ENCODE measurements around the gene MKKS. TPM values are rescaled to one million over a fixed set of nuclear protein-coding genes. Genes with fewer than 3 reads are reported as not detected.
A peak's percentile ranks its signal among the peaks of the same experiment; 100 is the strongest.
"Not testable (repeated sequence)": the region's sequence is repeated elsewhere in the genome, so short reads cannot be mapped to it uniquely, and the experiment has no call there.

The MKKS gene
- polyA plus RNA-seq, 6 donors from 2014 or later = 8.9 to 27.3 (median 19.7) TPM

- no peak overlapping the region for H3K27ac Mint-ChIP-seq
- no peak for DNase-seq
- peaks cover 3 to 16% (median 5%) of the 10 kb centered on the region in 3 donors for H3K4me1 Mint-ChIP-seq
Measured at GRCh38 chr20:10423735-10424134, 10.3 kb downstream of the MKKS start.

DNA sequence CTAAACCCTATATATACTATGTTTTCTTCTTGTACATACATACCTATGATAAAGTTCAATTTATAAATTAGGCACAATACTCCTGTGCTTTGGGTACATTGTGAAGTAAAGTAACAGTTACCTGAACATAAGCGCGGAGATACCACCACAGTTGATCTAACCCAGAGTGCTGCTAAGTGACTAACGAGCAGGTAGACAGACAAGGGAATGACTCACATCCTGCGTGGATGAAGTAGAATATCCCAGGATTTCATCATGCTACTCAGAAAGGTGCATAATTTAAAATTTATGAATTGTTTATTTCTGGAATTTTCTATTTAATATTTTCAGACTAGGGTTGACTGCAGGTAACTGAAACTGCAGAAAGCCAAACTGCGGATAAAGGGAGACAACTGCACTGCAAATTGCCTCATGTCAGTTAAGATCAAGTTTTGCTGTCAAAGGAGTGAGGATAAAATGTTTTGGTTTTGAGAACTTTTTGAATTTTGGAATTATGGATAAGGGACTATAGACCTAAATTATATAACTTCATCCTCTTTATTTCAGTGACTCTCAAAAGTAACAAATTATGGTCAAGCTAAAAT, 14.4 kb downstream of the MKKS start:
- Mint-ChIP-seq H3K27ac (no peak overlapping the region), H3K4me3 (no peak overlapping the region), H3K27me3 (no peaks in the 10 kb centered on the region), H3K36me3 (peaks cover 0 to 10% of the 10 kb centered on the region in 2 donors), H3K9me3 (no peaks in the 10 kb centered on the region), H3K4me1 (peaks cover 13 to 19% (median 16%) of the 10 kb centered on the region in 3 donors)
- ATAC-seq (ENCODE audit: low read depth in 2 of 2) (no peak), DNase-seq (no peak)

More at GRCh38 chr20:10423735-10424134, 10.3 kb downstream of the MKKS start:
- Mint-ChIP-seq H3K9me3 (no peaks in the 10 kb centered on the region), H3K36me3 (peaks cover 0 to 5% of the 10 kb centered on the region in 2 donors), H3K27me3 (no peaks in the 10 kb centered on the region), H3K4me3 (no peak overlapping the region)
- ATAC-seq (ENCODE audit: low read depth in 2 of 2) = no peak

- Mint-ChIP-seq H3K4me1 (peaks cover 9 to 14% (median 13%) of the 10 kb centered on the region in 3 donors), H3K27ac (peak overlapping the region in 3 of 6 donors; percentile 2 to 34 (median 24)), H3K4me3 (peak overlapping the region in 1 of 8 donors; percentile 29)
- H3K36me3 Mint-ChIP-seq; H3K27me3 Mint-ChIP-seq; ATAC-seq (ENCODE audit: low read depth in 2 of 2); H3K9me3 Mint-ChIP-seq; DNase-seq: not testable (repeated sequence)
Measured at GRCh38 chr20:10417218-10417617, 16.8 kb downstream of the MKKS start.

DNA sequence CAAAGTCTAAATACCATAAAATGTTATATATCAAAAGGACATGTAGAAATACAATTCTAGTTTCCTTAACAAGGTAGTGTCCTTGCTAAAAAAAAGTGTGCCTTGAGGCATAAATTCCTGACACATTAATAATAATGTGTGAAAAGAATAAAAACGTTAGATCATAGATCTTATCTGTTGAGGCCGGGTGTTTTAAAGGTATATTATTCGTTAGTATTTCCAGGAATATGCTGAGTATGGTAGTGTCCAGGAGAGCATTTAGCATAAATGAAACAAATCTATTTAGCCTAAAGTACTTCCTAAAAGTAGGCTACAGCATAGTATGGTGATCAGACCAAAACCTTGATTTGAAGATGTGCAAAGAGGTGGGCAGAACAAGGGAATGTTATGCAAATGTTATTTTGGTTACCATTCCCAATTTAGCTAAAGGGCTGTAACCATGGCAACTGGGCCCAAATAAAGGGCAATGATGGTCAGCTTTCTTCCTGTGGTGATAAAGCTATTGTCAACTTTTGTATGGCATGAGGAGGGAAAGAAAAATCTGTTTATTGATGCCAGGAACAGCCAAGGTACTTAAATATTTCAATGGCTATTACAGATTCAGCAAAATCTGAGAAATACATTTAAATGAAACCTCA, 18.9 kb downstream of the MKKS start:
- H3K27ac Mint-ChIP-seq = peak overlapping the region in 1 of 6 donors; percentile 31
- no peaks in the 10 kb centered on the region for H3K9me3 Mint-ChIP-seq
- no peak overlapping the region for H3K4me3 Mint-ChIP-seq
- no peak for DNase-seq
- H3K27me3 Mint-ChIP-seq = no peaks in the 10 kb centered on the region
- H3K4me1 Mint-ChIP-seq = peaks cover 9 to 14% (median 13%) of the 10 kb centered on the region in 3 donors
- no peak for ATAC-seq (ENCODE audit: low read depth in 2 of 2)
- H3K36me3 Mint-ChIP-seq = peaks cover 0 to 5% of the 10 kb centered on the region in 2 donors

DNA sequence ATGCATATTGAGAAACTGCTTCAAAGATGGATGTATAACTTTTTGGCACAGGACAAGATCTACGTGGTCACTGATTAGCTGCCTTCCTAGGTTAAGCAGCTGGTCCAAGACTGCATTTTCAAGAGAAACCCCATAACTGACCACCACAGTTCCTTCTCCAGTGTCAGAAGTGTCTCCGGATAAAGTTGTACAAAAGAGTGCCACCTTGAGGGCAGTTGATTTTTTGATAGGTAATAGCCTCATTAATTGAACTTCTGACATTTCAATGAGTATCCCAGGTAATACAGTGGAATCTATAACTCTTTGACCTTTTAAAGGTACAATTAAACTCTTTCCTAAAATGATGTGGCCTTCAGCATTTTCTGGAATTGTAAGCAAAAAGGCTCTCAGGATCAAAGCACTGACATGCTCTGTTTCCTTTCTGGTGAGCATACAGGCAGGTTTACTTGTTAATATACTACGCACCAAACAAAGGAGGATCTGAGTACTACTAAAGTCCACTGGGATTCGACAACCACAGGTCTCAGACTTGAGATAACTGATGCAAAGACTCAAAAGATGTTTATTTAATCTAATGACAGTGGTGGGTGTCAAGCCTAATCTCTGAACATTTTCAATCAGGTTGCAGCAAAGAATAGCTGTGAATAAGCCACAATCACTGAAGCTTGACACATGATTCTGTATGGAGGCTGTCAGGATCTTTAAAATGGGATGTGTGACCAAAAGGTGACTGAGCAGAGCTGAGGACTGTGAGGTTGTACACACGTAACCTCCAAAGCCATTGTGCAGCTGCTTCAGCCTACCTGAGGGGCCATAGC, 21.2 kb downstream of the MKKS start:
- H3K27me3 Mint-ChIP-seq = no peaks in the 10 kb centered on the region
- peak overlapping the region in 1 of 8 donors; percentile 5 for H3K4me3 Mint-ChIP-seq
- no peaks in the 10 kb centered on the region for H3K9me3 Mint-ChIP-seq
- H3K27ac Mint-ChIP-seq = peak overlapping the region in 3 of 6 donors; percentile 26 to 76 (median 39)
- ATAC-seq (ENCODE audit: low read depth in 2 of 2) (no peak), DNase-seq (no peak)
- H3K36me3 Mint-ChIP-seq = peaks cover 0 to 4% of the 10 kb centered on the region in 2 donors
- H3K4me1 Mint-ChIP-seq = peaks cover 5 to 12% (median 6%) of the 10 kb centered on the region in 3 donors

DNA sequence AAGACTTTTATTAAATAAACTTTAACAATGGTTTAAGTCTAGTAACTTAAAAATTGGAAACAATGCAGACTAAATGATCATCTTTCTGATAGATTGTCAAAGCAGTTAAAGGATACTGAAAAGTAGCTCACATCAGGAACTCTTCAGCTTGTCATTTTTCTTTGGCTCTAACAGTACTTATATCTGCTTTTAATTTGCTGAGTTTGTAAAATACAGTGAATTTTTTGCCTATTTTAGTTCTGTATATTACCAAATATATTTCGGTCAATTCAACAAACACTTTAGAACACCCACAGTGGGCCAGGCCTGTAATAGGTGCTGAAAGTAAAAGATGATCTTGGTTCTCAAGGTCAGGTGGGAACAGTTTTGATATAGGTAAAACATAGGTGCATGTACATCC, 22.3 kb downstream of the MKKS start:
- DNase-seq (no peak), ATAC-seq (ENCODE audit: low read depth in 2 of 2) (no peak)
- peaks cover 0 to 8% (median 0%) of the 10 kb centered on the region in 3 donors for H3K4me1 Mint-ChIP-seq
- peaks cover 0 to 6% of the 10 kb centered on the region in 2 donors for H3K36me3 Mint-ChIP-seq
- H3K27ac Mint-ChIP-seq = no peak overlapping the region
- H3K9me3 Mint-ChIP-seq = no peaks in the 10 kb centered on the region
- no peak overlapping the region for H3K4me3 Mint-ChIP-seq
- H3K27me3 Mint-ChIP-seq = no peaks in the 10 kb centered on the region

- H3K27ac Mint-ChIP-seq = no peak overlapping the region
- H3K9me3 Mint-ChIP-seq = no peaks in the 10 kb centered on the region
- peaks cover 4 to 8% (median 6%) of the 10 kb centered on the region in 3 donors for H3K4me1 Mint-ChIP-seq
- no peaks in the 10 kb centered on the region for H3K27me3 Mint-ChIP-seq
- peaks cover 0 to 21% of the 10 kb centered on the region in 2 donors for H3K36me3 Mint-ChIP-seq
- no peak for ATAC-seq (ENCODE audit: low read depth in 2 of 2)
- H3K4me3 Mint-ChIP-seq = no peak overlapping the region
- DNase-seq = no peak
Measured at GRCh38 chr20:10408108-10408813, 25.8 kb downstream of the MKKS start.

DNA sequence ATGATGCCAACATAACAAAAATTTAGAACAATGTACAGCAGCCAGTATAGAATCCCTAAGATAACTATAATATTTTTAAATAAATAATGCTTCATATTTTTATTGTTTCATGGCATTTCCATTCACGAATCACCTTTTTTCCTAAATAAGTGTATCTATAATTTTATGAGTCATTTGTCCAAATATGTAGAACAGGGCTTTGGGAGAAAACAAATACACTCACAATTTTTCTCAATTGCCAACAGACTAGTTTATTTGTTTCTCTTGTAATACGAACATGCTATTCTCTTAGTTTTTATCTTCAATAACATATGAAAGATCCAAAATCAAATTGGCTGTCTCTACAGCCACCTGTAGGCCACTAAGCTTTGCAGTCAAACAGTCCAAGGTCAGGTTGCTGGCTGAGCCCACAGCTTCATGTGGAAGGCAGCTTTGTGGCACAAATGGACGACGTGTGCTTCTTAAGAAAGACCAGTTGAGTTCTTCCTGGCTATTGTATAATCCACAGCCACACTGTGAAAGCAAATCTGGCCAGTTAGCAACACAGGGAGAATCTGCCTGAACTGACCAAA, 29.0 kb downstream of the MKKS start:
- ATAC-seq (ENCODE audit: low read depth in 2 of 2) (no peak), DNase-seq (no peak)
- Mint-ChIP-seq H3K27ac (no peak overlapping the region), H3K9me3 (no peaks in the 10 kb centered on the region), H3K27me3 (no peaks in the 10 kb centered on the region), H3K36me3 (peaks cover 0 to 21% of the 10 kb centered on the region in 2 donors), H3K4me1 (peaks cover 4 to 8% (median 6%) of the 10 kb centered on the region in 3 donors), H3K4me3 (no peak overlapping the region)

DNA sequence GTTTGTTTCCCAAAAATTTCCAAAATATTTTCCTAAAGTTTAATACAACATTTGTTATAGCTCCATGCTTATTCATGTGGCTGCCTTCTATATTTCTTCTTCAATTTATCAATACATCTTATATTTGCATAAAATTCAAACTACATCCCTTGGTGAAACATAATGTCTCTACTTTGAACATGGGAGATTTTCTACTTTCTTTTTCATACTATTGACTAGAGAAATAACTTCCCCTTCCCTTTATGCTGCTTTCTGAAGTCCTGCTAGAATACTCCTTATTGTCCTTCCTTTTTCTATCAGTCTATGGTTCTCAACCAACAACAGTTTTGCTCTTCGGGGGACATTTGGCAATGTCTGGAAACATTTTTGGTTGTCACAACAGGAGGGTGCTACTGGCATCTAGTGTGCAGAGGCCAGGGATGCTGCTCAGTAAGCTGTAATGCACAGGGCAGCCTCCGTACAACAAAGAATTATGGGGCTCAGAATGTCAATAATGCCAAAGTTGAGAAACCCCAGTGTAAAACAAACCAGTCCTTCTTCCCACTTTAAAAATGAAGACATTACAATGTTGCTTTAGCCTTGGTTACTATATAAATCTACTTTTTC, 29.9 kb downstream of the MKKS start:
- peak overlapping the region in 2 of 6 donors; percentile 3 to 89 for H3K27ac Mint-ChIP-seq
- peaks cover 4 to 8% (median 6%) of the 10 kb centered on the region in 3 donors for H3K4me1 Mint-ChIP-seq
- no peaks in the 10 kb centered on the region for H3K27me3 Mint-ChIP-seq
- H3K4me3 Mint-ChIP-seq = no peak overlapping the region
- DNase-seq = no peak
- H3K36me3 Mint-ChIP-seq = peaks cover 0 to 21% of the 10 kb centered on the region in 2 donors
- H3K9me3 Mint-ChIP-seq = no peaks in the 10 kb centered on the region
- no peak for ATAC-seq (ENCODE audit: low read depth in 2 of 2)

DNA sequence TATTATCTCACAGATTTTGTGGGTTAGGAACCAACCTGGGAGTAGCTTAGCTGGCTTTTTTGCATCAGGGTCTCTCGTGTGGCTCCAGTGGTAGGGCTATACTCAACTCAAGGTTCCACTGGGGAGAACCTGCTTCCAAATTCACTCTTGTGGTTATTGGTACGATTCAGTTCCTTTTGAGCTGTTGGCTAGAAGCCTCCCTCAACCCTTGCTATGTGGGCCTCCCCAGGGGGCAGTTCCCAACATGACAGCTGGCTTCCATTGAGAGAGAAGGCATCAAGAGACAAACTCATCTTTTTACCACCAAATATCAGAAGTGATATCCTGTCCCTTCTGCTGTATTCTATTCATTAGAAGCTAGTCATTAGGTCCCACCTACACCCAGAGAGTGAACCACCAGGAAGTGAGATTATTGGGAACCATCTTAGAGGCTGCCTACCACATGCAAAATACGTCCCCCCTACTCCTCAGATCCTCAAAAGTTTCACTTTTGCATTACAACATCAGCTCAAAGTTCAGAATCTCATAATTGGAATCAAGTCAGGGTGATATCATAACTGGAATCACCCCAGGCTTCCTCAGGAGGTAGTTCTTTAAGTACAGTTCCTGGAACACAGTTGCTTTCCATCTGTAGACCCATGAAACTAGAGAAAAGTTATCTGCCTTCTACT, 30.9 kb downstream of the MKKS start:
- ATAC-seq (ENCODE audit: low read depth in 2 of 2) (no peak), DNase-seq (no peak)
- Mint-ChIP-seq H3K4me3 (no peak overlapping the region), H3K27ac (no peak overlapping the region), H3K36me3 (peaks cover 0 to 21% of the 10 kb centered on the region in 2 donors), H3K4me1 (peaks cover 4 to 8% (median 6%) of the 10 kb centered on the region in 3 donors), H3K9me3 (no peaks in the 10 kb centered on the region), H3K27me3 (no peaks in the 10 kb centered on the region)

DNA sequence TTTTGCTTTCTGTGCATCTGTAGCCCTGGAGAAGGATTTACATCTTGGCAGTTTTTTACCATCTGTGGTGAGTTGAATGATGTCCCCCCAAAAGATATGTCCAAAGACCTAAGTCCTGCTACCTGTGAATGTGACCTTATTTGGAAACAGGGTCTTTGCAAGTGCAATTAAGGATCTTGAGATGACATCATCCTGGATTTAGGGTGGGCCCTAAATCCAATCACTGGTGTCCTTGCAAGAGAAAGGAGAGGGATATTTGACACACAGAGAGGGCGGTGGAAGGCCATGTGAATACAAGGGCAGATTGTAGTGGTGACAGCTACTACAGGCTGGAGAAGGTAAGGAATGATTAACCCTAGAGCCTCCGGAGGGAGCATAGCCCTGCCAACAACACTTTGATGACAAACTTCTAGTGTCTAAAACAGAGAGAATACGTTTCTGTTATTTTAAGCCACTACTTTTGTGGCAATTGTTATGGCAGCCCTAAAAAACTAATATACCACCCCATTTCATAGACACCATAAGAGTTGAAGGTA, 35.1 kb downstream of the MKKS start:
- Mint-ChIP-seq H3K4me1 (peaks cover 0 to 2% (median under 1%) of the 10 kb centered on the region in 3 donors), H3K27ac (peak overlapping the region in 1 of 6 donors; percentile 29), H3K9me3 (no peaks in the 10 kb centered on the region), H3K27me3 (no peaks in the 10 kb centered on the region), H3K36me3 (peaks cover 0 to under 1% of the 10 kb centered on the region in 2 donors), H3K4me3 (no peak overlapping the region)
- no peak for DNase-seq
- ATAC-seq (ENCODE audit: low read depth in 2 of 2) = no peak

- H3K9me3 Mint-ChIP-seq; H3K4me3 Mint-ChIP-seq; H3K4me1 Mint-ChIP-seq; H3K27ac Mint-ChIP-seq; H3K36me3 Mint-ChIP-seq; DNase-seq; ATAC-seq (ENCODE audit: low read depth in 2 of 2): not testable (repeated sequence)
- H3K27me3 Mint-ChIP-seq = peaks cover 0 to 12% (median 8%) of the 10 kb centered on the region in 3 donors
Measured at GRCh38 chr20:10394752-10395151, 39.3 kb downstream of the MKKS start.

Measured in naive B cell (primary cell).